HUES48 (cell line): ENCODE data around the gene WDR20.

ENCODE experiments used
- H3K27ac ChIP-seq: one replicate; pipeline ENCODE4 v1.7.0; 2013; ENCODE audit warnings: low read depth, low read length, inconsistent platforms
- H3K27me3 ChIP-seq: 2 replicates; pipeline ENCODE4 v1.6.1; 2013; ENCODE audit warnings: mild to moderate bottlenecking, low read length; ENCODE audit not compliant: control insufficient read depth, insufficient read depth
- H3K36me3 ChIP-seq: 2 replicates; pipeline ENCODE4 v1.6.1; 2013; ENCODE audit warnings: low read length; ENCODE audit not compliant: control insufficient read depth, insufficient read depth
- H3K4me1 ChIP-seq: 2 replicates; pipeline ENCODE4 v1.6.1; 2013; ENCODE audit warnings: mild to moderate bottlenecking, low read length; ENCODE audit not compliant: control insufficient read depth, insufficient read depth
- H3K4me3 ChIP-seq: 2 replicates; pipeline ENCODE4 v1.5.1; 2013; ENCODE audit warnings: mild to moderate bottlenecking, low read depth, low read length
- H3K9ac ChIP-seq: 2 replicates; pipeline ENCODE4 v1.6.1; 2013; ENCODE audit warnings: mild to moderate bottlenecking, low read depth, low read length, moderate library complexity
- H3K9me3 ChIP-seq: 2 replicates; pipeline ENCODE4 v1.6.1; 2013; ENCODE audit warnings: low read length; ENCODE audit not compliant: control insufficient read depth, insufficient read depth

Gene WDR20

GRCh38 chr14:102218688-102219087 is 79.0 kb downstream of the WDR20 start:
- Histone ChIP-seq H3K27me3 (no peaks in the 10 kb centered on the region), H3K9me3 (no peaks in the 10 kb centered on the region), H3K27ac (no peak overlapping the region), H3K36me3 (peaks cover 2% of the 10 kb centered on the region; the same call in 1 of the 2 replicates), H3K4me3 (no peak overlapping the region), H3K4me1 (peaks cover 16% of the 10 kb centered on the region; the same call in 1 of the 2 replicates), H3K9ac (no peak overlapping the region)

DNA sequence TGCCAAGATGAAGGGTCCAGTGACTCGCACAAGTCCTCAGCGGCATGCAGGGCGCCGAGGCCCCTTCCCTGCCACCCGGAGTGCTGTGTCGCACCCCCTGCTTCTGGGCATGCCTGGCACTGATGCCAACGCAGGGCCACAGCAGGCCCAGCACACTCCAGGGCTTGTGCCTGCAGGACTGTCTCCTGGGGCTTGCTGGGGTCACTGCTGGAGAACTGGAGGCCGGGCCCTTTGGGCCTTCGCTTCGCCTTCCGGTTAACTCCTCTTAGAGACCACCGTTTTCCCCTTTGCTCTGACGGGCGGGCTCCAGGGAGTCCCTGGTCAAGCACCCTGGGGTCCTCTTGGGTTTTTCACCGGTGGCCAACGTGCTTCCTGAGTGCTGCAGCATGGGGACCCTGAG is 79.6 kb downstream of the WDR20 start:
- Histone ChIP-seq H3K4me1 (peaks cover 16% of the 10 kb centered on the region; the same call in 1 of the 2 replicates), H3K4me3 (no peak overlapping the region), H3K27ac (no peak overlapping the region), H3K36me3 (peaks cover 3% of the 10 kb centered on the region; the same call in 1 of the 2 replicates), H3K27me3 (no peaks in the 10 kb centered on the region), H3K9me3 (no peaks in the 10 kb centered on the region), H3K9ac (no peak overlapping the region)

DNA sequence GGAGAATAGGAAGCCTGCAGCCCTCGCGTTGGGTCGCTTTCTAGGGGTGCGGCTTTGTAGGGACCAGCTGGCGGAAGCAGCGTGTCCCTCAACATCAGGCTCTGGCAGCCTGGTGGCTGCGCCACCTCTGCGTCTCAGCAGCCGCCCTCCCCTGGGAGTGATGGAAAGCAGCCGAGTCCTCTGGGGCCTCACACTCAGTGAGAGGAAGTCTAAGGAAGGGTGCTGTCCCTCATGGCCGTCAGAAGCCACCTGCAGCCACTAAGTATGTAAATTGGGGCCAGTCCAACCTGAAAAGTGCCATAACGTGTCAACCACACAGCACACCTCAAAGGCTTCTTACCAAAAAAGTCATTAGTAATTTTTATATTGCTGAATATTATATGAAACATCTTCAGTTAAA is 80.3 kb downstream of the WDR20 start:
- Histone ChIP-seq H3K9me3 (no peaks in the 10 kb centered on the region), H3K27me3 (no peaks in the 10 kb centered on the region), H3K4me1 (peaks cover 16% of the 10 kb centered on the region; the same call in 1 of the 2 replicates), H3K27ac (no peak overlapping the region), H3K4me3 (no peak overlapping the region), H3K9ac (no peak overlapping the region), H3K36me3 (peaks cover 3% of the 10 kb centered on the region; the same call in 1 of the 2 replicates)

GRCh38 chr14:102221026-102221425 is 81.3 kb downstream of the WDR20 start:
- H3K9ac ChIP-seq = no peak overlapping the region
- no peak overlapping the region for H3K27ac ChIP-seq
- H3K4me3 ChIP-seq = no peak overlapping the region

DNA sequence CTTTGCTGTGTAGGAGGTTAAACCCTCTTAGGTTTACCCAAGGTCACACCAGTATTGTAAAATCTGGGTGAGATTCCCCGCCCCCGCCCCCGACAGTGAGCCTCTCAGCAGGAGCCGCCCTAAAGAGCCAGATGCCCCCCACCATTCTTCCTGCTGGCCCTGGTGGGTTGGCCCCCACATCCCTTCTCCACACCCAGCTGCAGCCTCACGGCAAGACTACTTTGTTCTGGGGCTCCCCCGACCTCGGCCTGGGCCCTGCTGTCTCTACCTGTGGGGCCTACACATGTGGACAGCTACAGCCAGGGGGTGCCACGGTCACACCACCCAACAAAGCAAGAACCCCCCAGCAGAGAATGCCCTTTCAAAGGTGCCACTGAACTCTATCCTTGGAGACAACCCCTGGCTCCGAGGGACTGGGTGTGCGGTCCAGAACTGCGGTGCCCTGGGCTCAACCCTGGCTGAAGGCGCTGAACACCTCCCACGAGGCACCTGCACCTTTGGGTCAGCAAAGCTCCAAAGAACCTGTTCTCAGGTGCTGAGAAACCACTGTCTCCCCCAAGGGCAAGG is 82.4 kb downstream of the WDR20 start:
- Histone ChIP-seq H3K27me3 (no peaks in the 10 kb centered on the region), H3K9me3 (no peaks in the 10 kb centered on the region), H3K4me1 (peaks cover 9% of the 10 kb centered on the region; the same call in 1 of the 2 replicates), H3K36me3 (peaks cover 3% of the 10 kb centered on the region; the same call in 1 of the 2 replicates), H3K4me3 (no peak overlapping the region), H3K9ac (no peak overlapping the region), H3K27ac (no peak overlapping the region)

More at GRCh38 chr14:102221026-102221425, 81.3 kb downstream of the WDR20 start:
- Histone ChIP-seq H3K27me3 (no peaks in the 10 kb centered on the region), H3K36me3 (peaks cover 3% of the 10 kb centered on the region; the same call in 1 of the 2 replicates), H3K4me1 (peaks cover 9% of the 10 kb centered on the region; the same call in 1 of the 2 replicates), H3K9me3 (no peaks in the 10 kb centered on the region)

- H3K4me1 ChIP-seq = peaks cover 9% of the 10 kb centered on the region; the same call in 1 of the 2 replicates
- no peaks in the 10 kb centered on the region for H3K9me3 ChIP-seq
- H3K9ac ChIP-seq = no peak overlapping the region
- H3K27me3 ChIP-seq = no peaks in the 10 kb centered on the region
- H3K4me3 ChIP-seq = no peak overlapping the region
- peaks cover 3% of the 10 kb centered on the region; the same call in 1 of the 2 replicates for H3K36me3 ChIP-seq
- H3K27ac ChIP-seq = no peak overlapping the region
These were observed 83.1 kb downstream of the WDR20 start for GRCh38 chr14:102222751-102223150.

GRCh38 chr14:102223682-102224081 is 84.0 kb downstream of the WDR20 start:
- Histone ChIP-seq H3K36me3 (peaks cover 3% of the 10 kb centered on the region; the same call in 1 of the 2 replicates), H3K9ac (no peak overlapping the region), H3K27ac (no peak overlapping the region), H3K27me3 (no peaks in the 10 kb centered on the region), H3K9me3 (no peaks in the 10 kb centered on the region), H3K4me3 (no peak overlapping the region), H3K4me1 (peaks cover 9% of the 10 kb centered on the region; the same call in 1 of the 2 replicates)

DNA sequence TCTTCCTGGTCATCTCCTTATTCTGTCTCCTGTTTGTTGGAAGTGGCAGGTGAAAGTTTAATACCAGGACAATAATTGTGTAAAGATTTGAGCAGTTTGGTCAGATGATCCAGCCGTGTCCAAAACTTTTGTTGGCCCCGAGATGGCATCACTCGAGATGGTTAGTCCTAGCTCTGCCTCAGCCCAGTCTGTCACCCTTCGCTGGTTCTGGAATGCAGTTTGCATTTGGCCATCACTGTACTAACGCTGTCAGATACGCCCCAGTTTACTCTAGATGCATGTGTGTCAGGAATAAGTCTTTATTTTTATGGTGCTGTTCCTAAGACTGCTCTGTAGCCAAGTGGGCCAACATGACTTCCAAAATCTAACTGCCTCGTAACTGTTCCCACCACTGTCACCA is 85.7 kb downstream of the WDR20 start:
- Histone ChIP-seq H3K27ac (no peak overlapping the region), H3K4me1 (peaks cover 9% of the 10 kb centered on the region; the same call in 1 of the 2 replicates), H3K27me3 (no peaks in the 10 kb centered on the region), H3K4me3 (no peak overlapping the region), H3K9me3 (no peaks in the 10 kb centered on the region), H3K9ac (no peak overlapping the region), H3K36me3 (peaks cover 3% of the 10 kb centered on the region; the same call in 1 of the 2 replicates)

- Histone ChIP-seq H3K4me1 (peaks cover 6% of the 10 kb centered on the region; the same call in 1 of the 2 replicates), H3K36me3 (peaks cover 3% of the 10 kb centered on the region; the same call in 1 of the 2 replicates), H3K27me3 (no peaks in the 10 kb centered on the region), H3K9ac (no peak overlapping the region), H3K9me3 (no peaks in the 10 kb centered on the region), H3K27ac (no peak overlapping the region), H3K4me3 (no peak overlapping the region)
These were observed 86.2 kb downstream of the WDR20 start for GRCh38 chr14:102225936-102226335.

DNA sequence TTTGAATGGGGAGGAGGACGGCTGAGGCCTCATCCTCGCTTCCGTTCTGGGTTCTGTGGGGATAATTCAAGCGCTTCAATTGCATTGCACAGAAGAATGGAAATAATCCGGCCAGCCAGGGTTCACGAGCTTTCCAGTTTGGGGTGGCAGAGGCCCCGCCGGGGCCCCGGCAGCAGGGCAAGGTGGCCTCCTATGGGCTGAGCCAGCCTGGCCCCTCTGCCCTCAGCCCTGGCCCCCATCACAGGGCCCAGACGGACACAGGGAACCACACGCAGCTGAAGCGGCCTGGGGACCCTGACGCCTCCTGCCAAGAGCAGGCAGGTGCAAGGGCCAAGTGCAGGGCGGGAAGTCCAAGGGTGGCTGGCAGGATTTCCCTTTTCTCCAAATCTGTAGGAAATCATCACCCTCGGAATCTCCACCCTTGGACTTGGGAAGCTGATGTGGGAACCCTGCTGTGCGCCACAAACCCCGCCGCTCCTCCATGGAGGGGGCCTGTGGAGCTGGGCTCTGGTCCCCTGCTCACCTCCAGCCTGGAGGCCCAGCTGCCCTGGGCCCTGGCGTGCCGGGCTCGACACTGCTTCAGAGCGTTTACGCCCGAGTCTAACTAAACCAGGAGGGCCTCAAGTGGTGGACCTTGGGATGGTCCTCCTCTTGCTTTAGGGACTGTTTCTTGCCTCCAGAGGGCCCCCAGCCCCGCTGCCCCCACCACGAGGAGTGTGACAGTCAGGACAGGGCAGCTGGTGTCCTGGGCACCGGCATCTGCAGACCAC is 86.8 kb downstream of the WDR20 start:
- no peaks in the 10 kb centered on the region for H3K9me3 ChIP-seq

More for the DNA sequence above, 86.8 kb downstream of the WDR20 start:
- Histone ChIP-seq H3K4me1 (peaks cover under 1% of the 10 kb centered on the region; the same call in 1 of the 2 replicates), H3K9ac (no peak overlapping the region), H3K27me3 (no peaks in the 10 kb centered on the region), H3K4me3 (no peak overlapping the region), H3K27ac (no peak overlapping the region), H3K36me3 (peaks cover 3% of the 10 kb centered on the region; the same call in 1 of the 2 replicates)
